PFSK-1 (cell line): ENCODE measurements around the gene C1QTNF12.

Source experiments
- POLR2AphosphoS5 ChIP-seq: IDR thresholded peaks from 2 replicates; pipeline ENCODE4 v1.6.1; 2012; ENCODE audit warnings: low read depth, mild to moderate bottlenecking, control low read depth, low read length, moderate library complexity
- TAF1 ChIP-seq: IDR thresholded peaks from 2 replicates; pipeline ENCODE4 v1.6.1; 2012; ENCODE audit warnings: low read length, control low read depth, borderline replicate concordance; ENCODE audit not compliant: insufficient read depth
- TF ChIP-seq, protein P1 (sequence below), 2 experiments: IDR thresholded peaks; 2 replicates each; pipeline versions ENCODE4 v1.6.1 to v1.8.0; 2011 to 2012; ENCODE audit warnings: low read depth in 2 of 2, low read length in 2 of 2, control low read depth in 1 of 2, inconsistent platforms in 1 of 2, mild to moderate bottlenecking in 1 of 2, moderate library complexity in 1 of 2; ENCODE audit not compliant: insufficient read depth in 1 of 2

- TF ChIP-seq POLR2AphosphoS5 (no peak), TAF1 (no peak)
- TF ChIP-seq, protein P1, sequence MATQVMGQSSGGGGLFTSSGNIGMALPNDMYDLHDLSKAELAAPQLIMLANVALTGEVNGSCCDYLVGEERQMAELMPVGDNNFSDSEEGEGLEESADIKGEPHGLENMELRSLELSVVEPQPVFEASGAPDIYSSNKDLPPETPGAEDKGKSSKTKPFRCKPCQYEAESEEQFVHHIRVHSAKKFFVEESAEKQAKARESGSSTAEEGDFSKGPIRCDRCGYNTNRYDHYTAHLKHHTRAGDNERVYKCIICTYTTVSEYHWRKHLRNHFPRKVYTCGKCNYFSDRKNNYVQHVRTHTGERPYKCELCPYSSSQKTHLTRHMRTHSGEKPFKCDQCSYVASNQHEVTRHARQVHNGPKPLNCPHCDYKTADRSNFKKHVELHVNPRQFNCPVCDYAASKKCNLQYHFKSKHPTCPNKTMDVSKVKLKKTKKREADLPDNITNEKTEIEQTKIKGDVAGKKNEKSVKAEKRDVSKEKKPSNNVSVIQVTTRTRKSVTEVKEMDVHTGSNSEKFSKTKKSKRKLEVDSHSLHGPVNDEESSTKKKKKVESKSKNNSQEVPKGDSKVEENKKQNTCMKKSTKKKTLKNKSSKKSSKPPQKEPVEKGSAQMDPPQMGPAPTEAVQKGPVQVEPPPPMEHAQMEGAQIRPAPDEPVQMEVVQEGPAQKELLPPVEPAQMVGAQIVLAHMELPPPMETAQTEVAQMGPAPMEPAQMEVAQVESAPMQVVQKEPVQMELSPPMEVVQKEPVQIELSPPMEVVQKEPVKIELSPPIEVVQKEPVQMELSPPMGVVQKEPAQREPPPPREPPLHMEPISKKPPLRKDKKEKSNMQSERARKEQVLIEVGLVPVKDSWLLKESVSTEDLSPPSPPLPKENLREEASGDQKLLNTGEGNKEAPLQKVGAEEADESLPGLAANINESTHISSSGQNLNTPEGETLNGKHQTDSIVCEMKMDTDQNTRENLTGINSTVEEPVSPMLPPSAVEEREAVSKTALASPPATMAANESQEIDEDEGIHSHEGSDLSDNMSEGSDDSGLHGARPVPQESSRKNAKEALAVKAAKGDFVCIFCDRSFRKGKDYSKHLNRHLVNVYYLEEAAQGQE (IDR thresholded peaks at IDR 0.05; ENCODE audit: insufficient read depth in 1 of 2, low read depth in 2 of 2, low read length in 2 of 2), result no peak
Measured at GRCh38 chr1:1197188-1197500, 49.4 kb downstream of the C1QTNF12 start.
